Hepatocyte (in vitro differentiated cells): Measurements from ENCODE around the gene PCGF1.

Experiments
- EZH2 ChIP-seq: fragments of 200-600 bp; sonication (generic); IDR thresholded peaks from 2 replicates; pipeline ENCODE4 v1.6.1; 2016; ENCODE audit warnings: antibody characterized with exemption, mild to moderate bottlenecking, borderline replicate concordance
- EZH2phosphoT487 ChIP-seq: fragments of 200-600 bp; sonication (generic); IDR thresholded peaks from one replicate; pipeline ENCODE4 v1.6.1; 2018; ENCODE audit warnings: antibody characterized with exemption, mild to moderate bottlenecking, low read depth, moderate library complexity; ENCODE audit not compliant: unreplicated experiment, severe bottlenecking
- TF ChIP-seq, protein P1 (sequence below): fragments of 200-600 bp; sonication (generic); IDR thresholded peaks from 2 replicates; pipeline ENCODE4 v1.5.1; 2016; ENCODE audit warnings: antibody characterized with exemption, mild to moderate bottlenecking; ENCODE audit not compliant: poor library complexity

DNA sequence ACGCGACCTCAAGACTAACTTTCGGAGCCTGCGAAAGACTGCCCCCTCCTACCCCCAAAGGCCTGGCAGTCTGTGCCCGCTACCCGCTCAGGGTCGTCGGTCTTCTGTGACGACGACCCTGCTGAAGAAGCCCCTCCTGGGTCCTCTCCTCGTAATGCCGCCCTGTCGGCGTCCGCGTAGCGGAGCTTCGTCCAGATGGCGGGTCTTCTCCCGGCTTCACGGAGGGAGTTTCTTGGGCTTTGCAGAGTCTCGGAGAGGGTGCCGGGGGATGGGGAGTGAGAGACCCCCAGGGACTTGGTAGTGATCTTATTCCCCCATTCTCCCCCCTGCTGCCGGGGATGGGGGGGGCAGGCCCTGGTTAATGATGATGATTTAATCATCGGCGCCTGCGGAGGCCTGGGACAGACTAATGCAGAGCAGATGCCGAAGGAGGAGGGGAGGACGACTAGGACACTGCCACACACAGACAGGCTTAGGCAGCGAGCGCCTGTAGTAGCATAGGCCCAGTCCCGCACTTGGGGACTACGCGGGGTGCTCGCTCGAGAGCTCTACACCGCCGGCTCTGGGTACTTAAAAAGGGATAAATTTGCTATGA, 528 bp upstream of the PCGF1 start:
- TF ChIP-seq, protein P1, sequence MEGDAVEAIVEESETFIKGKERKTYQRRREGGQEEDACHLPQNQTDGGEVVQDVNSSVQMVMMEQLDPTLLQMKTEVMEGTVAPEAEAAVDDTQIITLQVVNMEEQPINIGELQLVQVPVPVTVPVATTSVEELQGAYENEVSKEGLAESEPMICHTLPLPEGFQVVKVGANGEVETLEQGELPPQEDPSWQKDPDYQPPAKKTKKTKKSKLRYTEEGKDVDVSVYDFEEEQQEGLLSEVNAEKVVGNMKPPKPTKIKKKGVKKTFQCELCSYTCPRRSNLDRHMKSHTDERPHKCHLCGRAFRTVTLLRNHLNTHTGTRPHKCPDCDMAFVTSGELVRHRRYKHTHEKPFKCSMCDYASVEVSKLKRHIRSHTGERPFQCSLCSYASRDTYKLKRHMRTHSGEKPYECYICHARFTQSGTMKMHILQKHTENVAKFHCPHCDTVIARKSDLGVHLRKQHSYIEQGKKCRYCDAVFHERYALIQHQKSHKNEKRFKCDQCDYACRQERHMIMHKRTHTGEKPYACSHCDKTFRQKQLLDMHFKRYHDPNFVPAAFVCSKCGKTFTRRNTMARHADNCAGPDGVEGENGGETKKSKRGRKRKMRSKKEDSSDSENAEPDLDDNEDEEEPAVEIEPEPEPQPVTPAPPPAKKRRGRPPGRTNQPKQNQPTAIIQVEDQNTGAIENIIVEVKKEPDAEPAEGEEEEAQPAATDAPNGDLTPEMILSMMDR: no peak
- no peak for TF ChIP-seq EZH2phosphoT487
- TF ChIP-seq EZH2: no peak
